Measurements from ENCODE around the gene MASTL.

- TF ChIP-seq CTCF (IDR thresholded peaks at IDR 0.05; ENCODE audit: insufficient read depth, low read depth, low read length) (no peak), EZH2 (IDR thresholded peaks at IDR 0.05; ENCODE audit: insufficient read depth, low read length) (no peak)
Measured at GRCh38 chr10:27225011-27225590, 69.9 kb downstream of the MASTL start.
